ENCODE results near the gene DVL1.
"Not testable (repeated sequence)": the region's sequence is repeated elsewhere in the genome, so short reads cannot be mapped to it uniquely, and the experiment has no call there.

The DVL1 gene

DNA sequence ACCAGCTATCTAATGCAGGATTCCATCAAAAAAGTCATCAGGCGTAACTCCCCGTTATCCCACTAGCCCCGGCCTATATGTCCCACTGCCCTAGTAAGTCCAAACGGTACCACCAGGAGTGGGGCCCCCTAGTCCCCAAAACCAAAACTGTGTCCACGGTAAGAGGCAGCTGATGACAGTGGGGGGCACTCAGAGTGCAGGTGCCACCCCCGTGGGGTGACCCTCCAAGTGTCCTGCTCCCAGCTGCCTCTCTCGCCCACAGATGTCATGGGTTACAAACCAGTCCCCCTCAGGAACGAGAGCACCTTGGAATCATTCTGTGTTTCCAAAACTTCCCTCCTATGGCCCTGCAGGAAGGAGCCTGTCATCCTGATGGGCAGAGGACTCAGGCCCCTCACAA lies 36.7 kb upstream of the DVL1 start:
- no peak overlapping the region for H3K9ac ChIP-seq (ENCODE audit: low read length)

DNA sequence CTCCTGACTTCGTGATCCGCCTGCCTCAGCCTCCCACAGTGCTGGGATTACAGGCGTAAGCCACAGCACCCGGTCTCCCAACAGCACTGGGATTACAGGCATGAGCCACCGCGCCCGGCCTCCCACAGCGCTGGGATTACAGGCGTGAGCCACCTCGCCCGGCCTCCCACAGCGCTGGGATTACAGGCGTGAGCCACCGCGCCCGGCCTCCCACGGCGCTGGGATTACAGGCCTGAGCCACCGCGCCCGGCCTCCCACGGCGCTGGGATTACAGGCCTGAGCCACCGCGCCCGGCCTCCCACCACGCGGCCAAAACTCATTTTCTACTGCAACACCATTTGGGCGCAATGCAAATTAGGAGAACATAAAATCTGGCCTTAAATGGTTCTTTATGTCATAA lies 36.1 kb upstream of the DVL1 start:
- H3K27me3 ChIP-seq (ENCODE audit: control insufficient read depth, insufficient read depth, low read length); H3K4me3 ChIP-seq (ENCODE audit: low read length); H3K4me1 ChIP-seq (ENCODE audit: control insufficient read depth, low read depth, low read length); H3K27ac ChIP-seq (ENCODE audit: low read length); H3K9ac ChIP-seq (ENCODE audit: low read length); H3K9me3 ChIP-seq (ENCODE audit: control insufficient read depth, low read depth, low read length): not testable (repeated sequence)
- H3K36me3 ChIP-seq (ENCODE audit: control insufficient read depth, low read depth, low read length) = peaks cover 49% of the 10 kb centered on the region

More for the DNA sequence above, 36.7 kb upstream of the DVL1 start:
- Histone ChIP-seq H3K4me3 (ENCODE audit: low read length) (no peak overlapping the region), H3K27me3 (ENCODE audit: control insufficient read depth, insufficient read depth, low read length) (no peaks in the 10 kb centered on the region), H3K27ac (ENCODE audit: low read length) (no peak overlapping the region), H3K4me1 (ENCODE audit: control insufficient read depth, low read depth, low read length) (no peaks in the 10 kb centered on the region), H3K36me3 (ENCODE audit: control insufficient read depth, low read depth, low read length) (peaks cover 55% of the 10 kb centered on the region), H3K9me3 (ENCODE audit: control insufficient read depth, low read depth, low read length) (no peaks in the 10 kb centered on the region)

DNA sequence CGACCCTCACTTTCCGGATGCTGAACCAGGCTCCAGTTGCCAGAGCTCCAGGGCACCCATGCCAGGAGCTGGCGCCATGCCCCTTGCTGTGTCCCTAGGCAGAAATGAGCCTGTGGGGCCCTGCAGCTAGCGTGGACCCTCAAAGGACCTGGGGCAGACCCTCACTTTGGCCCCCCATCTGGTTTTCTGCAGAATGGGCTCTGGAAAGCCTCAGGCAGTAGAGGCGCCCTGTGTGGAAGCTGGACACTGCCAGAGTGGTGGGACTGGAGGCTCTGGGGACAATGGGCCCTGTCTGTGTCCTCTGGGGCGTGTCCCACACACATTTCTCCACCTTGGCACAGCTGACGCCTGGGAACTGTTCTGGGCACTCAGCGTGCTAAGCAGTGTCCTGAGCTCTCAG lies 32.1 kb upstream of the DVL1 start:
- no peak overlapping the region for H3K4me3 ChIP-seq (ENCODE audit: low read length)
- no peak overlapping the region for H3K9ac ChIP-seq (ENCODE audit: low read length)
- peaks cover 10% of the 10 kb centered on the region for H3K36me3 ChIP-seq (ENCODE audit: control insufficient read depth, low read depth, low read length)
- no peaks in the 10 kb centered on the region for H3K27me3 ChIP-seq (ENCODE audit: control insufficient read depth, insufficient read depth, low read length)
- no peaks in the 10 kb centered on the region for H3K4me1 ChIP-seq (ENCODE audit: control insufficient read depth, low read depth, low read length)
- no peak overlapping the region for H3K27ac ChIP-seq (ENCODE audit: low read length)
- H3K9me3 ChIP-seq (ENCODE audit: control insufficient read depth, low read depth, low read length) = no peaks in the 10 kb centered on the region

DNA sequence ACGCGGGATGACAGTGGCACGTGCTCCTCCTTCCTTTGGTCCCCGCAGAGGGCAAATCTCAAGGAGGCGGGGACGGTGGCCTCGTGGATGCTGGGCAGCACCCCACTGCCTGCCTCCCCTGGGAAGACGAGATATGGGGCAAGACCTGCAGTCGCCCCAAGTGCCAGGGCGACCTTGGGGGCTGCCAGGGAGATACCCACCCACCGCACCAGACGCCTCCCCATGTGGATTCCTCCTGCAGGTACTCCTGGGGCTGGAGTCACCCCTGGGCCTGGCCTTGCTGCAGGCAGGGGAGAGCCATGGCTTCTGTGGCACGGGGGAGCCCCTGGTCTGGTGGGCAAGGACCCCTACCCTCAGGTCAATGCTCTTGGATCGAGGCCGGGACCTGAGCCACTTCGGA lies 31.6 kb upstream of the DVL1 start:
- Histone ChIP-seq H3K4me1 (ENCODE audit: control insufficient read depth, low read depth, low read length) (no peaks in the 10 kb centered on the region), H3K4me3 (ENCODE audit: low read length) (no peak overlapping the region), H3K9me3 (ENCODE audit: control insufficient read depth, low read depth, low read length) (no peaks in the 10 kb centered on the region), H3K27me3 (ENCODE audit: control insufficient read depth, insufficient read depth, low read length) (no peaks in the 10 kb centered on the region), H3K9ac (ENCODE audit: low read length) (no peak overlapping the region), H3K36me3 (ENCODE audit: control insufficient read depth, low read depth, low read length) (peaks cover 5% of the 10 kb centered on the region), H3K27ac (ENCODE audit: low read length) (no peak overlapping the region)

DNA sequence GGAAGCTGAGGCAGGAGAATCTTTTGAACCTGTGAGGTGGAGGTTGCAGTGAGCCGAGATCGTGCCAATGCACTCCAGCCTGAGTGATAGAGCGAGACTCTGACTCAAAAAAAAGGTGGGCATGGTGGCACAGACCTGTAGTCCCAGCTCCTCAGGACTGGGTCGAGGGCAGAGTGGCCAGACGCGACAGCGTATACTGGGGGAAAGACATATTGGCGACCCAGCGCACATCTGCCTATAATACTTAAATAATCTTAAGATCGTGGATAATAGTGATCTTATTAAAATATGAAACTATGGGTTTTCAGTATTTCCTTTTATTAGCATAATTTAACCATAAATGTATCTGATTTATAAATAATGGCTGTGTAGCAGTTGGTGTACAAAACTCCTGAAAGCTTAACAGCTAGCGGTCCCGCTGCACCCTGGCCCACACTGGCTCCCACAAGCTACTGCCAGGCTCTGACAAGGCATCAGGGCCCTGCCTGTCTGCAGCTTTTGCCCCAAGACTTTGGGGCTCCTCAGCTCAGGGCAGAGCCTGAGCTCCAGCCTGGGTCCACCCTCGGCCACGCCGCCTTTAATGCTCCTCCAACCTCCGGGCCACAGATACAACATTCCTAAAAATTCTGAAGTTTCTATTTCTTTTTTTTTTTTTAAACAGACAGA lies 28.5 kb upstream of the DVL1 start:
- no peak overlapping the region for H3K9ac ChIP-seq (ENCODE audit: low read length)
- no peaks in the 10 kb centered on the region for H3K9me3 ChIP-seq (ENCODE audit: control insufficient read depth, low read depth, low read length)
- no peak overlapping the region for H3K27ac ChIP-seq (ENCODE audit: low read length)
- no peak overlapping the region for H3K4me3 ChIP-seq (ENCODE audit: low read length)
- H3K36me3 ChIP-seq (ENCODE audit: control insufficient read depth, low read depth, low read length) = peaks cover 4% of the 10 kb centered on the region
- no peaks in the 10 kb centered on the region for H3K4me1 ChIP-seq (ENCODE audit: control insufficient read depth, low read depth, low read length)
- no peaks in the 10 kb centered on the region for H3K27me3 ChIP-seq (ENCODE audit: control insufficient read depth, insufficient read depth, low read length)

DNA sequence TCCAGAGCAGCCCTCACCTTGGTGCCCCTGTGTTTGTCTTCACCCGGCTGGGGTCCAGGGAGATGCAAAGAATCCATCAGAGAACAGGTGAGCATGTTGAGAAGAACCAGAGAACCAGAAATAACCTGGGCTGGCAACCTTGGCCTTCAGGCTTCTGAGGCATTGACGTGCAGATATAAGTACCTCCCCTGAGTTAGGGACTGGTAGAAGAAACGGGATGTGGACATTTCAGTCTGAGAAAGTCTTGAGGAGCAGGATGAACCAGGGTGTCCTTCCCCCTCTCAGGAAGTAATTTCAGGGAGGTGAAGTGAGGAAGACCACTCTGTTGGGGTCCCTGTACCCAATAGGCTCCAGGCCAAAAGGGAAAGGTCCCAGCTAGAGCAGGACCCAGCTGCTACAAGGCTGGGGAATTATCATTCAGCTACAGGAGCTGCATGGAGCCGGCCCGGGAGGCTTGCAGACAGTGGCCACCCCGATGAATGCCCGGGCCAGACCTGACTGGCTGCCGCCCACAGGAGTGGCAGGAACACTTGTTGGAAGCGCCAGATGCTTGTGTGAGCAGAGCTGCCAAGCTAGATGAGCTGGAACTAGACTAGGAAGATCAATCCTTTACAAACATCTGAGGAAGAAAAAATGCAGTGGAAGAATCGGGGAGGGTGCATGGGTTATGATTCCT lies 27.5 kb upstream of the DVL1 start:
- no peak overlapping the region for H3K9ac ChIP-seq (ENCODE audit: low read length)
- H3K9me3 ChIP-seq (ENCODE audit: control insufficient read depth, low read depth, low read length) = no peaks in the 10 kb centered on the region
- peaks cover 3% of the 10 kb centered on the region for H3K36me3 ChIP-seq (ENCODE audit: control insufficient read depth, low read depth, low read length)
- H3K27ac ChIP-seq (ENCODE audit: low read length) = no peak overlapping the region
- no peak overlapping the region for H3K4me3 ChIP-seq (ENCODE audit: low read length)
- no peaks in the 10 kb centered on the region for H3K4me1 ChIP-seq (ENCODE audit: control insufficient read depth, low read depth, low read length)
- H3K27me3 ChIP-seq (ENCODE audit: control insufficient read depth, insufficient read depth, low read length) = no peaks in the 10 kb centered on the region

DNA sequence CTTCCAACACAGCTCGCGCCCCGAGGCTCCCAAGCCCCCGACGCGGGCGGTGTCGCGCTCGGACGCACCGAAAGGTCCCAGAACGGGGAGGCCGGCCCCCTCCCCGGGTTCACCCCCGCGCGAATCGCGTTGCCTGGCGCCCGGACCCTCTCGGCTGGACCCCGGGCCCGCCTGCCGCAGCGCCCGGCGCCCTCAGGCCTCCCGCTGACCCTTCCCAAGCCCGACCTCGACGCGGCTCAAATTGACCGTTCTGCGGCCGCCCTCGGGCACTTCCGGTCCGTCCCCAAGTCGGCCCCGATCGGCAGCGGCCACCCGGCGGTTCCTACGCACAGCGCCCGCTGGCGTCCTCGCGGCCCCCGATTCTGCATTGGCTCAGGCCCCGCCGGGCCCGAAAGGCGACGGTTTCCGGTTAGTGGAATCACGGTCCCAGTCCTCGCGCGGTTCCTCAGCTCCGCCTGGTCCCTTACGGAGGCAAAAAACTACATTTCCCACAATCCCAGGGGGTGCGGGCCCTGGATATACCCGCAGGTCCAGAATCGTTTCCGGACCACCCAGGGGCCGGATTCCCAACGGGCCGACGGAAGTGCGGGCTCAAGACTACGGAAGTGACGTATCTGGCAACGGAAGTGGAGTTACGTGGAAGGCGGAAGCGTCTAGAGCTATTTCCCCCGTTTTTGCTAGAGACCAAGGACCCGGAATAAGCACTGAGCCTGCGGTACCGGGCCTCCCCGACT lies 25.9 kb upstream of the DVL1 start, which contains the start of gene AURKAIP1:
AURKAIP1 (minus strand) TSS at position 279 of the 734 bp plus-strand sequence. CDS start 451 bp downstream, outside the sequence.
- Histone ChIP-seq H3K4me1 (ENCODE audit: control insufficient read depth, low read depth, low read length) (no peaks in the 10 kb centered on the region), H3K4me3 (ENCODE audit: low read length) (peak within 1 kb of the TSS; percentile 79), H3K27ac (ENCODE audit: low read length) (peak within 1 kb of the TSS; percentile 53), H3K9ac (ENCODE audit: low read length) (peak within 1 kb of the TSS; percentile 88), H3K9me3 (ENCODE audit: control insufficient read depth, low read depth, low read length) (no peaks in the 10 kb centered on the region), H3K27me3 (ENCODE audit: control insufficient read depth, insufficient read depth, low read length) (no peaks in the 10 kb centered on the region), H3K36me3 (ENCODE audit: control insufficient read depth, low read depth, low read length) (no peaks in the 10 kb centered on the region)

DNA sequence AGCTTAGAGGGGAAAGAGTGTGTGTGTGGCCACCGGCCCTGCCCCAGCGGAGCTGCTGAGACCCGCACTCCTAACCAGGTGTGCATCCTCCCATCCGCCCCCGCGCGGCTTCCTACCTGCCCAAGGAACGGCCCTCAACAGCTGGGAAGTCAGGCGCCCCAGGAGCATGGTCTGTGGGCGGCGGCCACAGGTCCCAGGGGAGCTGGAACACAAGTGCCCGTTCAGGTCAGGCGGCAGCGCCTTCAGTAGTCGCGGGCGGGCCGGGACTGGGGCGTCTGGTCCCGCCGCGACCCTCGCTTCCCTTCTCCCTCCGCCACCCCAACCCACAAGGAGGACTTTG lies 25.3 kb upstream of the DVL1 start:
- Histone ChIP-seq H3K9me3 (ENCODE audit: control insufficient read depth, low read depth, low read length) (no peaks in the 10 kb centered on the region), H3K4me1 (ENCODE audit: control insufficient read depth, low read depth, low read length) (no peaks in the 10 kb centered on the region), H3K4me3 (ENCODE audit: low read length) (peak overlapping the region; percentile 79), H3K9ac (ENCODE audit: low read length) (peak overlapping the region; percentile 88), H3K27ac (ENCODE audit: low read length) (no peak overlapping the region), H3K36me3 (ENCODE audit: control insufficient read depth, low read depth, low read length) (no peaks in the 10 kb centered on the region), H3K27me3 (ENCODE audit: control insufficient read depth, insufficient read depth, low read length) (no peaks in the 10 kb centered on the region)

DNA sequence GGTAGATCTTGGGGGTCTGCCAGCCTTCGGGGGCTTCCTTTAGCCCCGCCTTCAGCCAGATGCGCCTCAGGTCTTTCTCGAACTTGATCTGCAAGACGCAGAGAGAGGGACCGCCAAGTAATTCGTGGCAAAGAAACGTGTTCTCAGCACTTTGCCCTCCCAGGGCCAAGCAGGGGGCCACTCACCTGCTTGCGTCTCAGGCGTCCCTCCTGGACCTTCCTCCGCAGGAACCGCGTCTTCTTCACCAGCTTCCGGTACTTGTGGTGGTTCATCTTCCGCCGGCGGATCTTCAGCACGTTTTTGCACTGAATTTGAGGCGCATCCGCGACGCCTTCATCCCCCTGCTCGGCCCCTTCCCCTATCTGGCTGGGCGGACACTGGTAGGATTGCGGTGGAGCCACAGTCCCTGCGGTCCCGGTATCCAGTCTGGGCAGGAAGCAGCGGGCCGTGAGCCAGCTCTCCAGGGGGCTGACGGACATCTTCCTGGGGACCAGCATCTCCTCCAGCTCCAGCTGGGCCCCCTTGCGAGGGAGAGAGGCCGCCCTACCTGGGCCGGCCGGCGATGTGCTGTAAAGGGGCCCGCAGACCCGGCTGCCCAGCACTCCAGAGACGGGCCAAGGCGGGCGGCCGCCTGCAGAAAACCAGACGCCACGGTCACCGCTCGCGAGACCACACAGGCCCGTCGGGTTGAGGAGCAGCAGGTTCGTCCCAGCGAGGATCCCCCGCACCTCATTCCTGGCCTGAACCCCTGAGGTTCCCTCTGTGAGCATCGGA lies 24.8 kb upstream of the DVL1 start:
- Histone ChIP-seq H3K9ac (ENCODE audit: low read length) (peak overlapping the region; percentile 88), H3K9me3 (ENCODE audit: control insufficient read depth, low read depth, low read length) (no peaks in the 10 kb centered on the region), H3K36me3 (ENCODE audit: control insufficient read depth, low read depth, low read length) (no peaks in the 10 kb centered on the region), H3K27me3 (ENCODE audit: control insufficient read depth, insufficient read depth, low read length) (no peaks in the 10 kb centered on the region), H3K4me1 (ENCODE audit: control insufficient read depth, low read depth, low read length) (no peaks in the 10 kb centered on the region), H3K27ac (ENCODE audit: low read length) (no peak overlapping the region), H3K4me3 (ENCODE audit: low read length) (peak overlapping the region; percentile 79)

DNA sequence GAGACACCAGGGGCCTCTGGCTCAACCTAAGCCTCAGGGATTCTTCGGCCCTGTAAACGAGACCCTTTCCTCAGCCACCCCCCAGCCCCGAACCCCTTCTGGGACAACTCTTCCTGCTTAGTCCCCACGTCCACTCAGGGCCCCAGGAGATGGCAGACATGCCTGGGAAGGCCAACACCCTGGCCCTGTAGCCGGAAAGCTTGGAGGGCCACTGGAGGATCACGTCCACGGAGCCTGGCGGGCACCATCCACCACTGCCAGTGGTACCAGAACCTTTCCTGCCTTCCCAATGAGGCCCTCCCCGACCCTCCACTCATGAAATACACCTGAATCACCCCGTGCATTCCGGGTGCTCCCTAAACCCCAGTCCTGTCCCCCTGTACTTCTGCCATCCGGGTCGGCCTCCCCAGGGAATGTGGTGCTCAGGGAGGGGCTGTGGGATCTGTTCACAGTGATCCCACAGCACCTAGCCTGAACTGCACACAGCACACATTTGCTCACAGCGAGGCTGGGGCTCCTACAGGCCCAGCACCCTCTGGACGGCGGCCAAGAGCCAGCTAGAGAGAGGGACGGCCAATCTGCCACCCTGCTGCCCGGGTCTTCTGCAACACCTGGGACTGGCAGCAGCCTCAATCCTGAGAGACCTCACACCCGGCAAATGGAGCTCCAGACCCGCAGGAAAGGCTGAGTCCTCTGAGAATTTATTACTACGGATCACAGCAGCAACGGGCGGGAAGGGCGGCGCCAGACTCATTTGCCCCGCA lies 24.0 kb upstream of the DVL1 start:
- no peaks in the 10 kb centered on the region for H3K4me1 ChIP-seq (ENCODE audit: control insufficient read depth, low read depth, low read length)
- no peak overlapping the region for H3K4me3 ChIP-seq (ENCODE audit: low read length)
- H3K9ac ChIP-seq (ENCODE audit: low read length) = no peak overlapping the region
- H3K27me3 ChIP-seq (ENCODE audit: control insufficient read depth, insufficient read depth, low read length) = no peaks in the 10 kb centered on the region
- H3K36me3 ChIP-seq (ENCODE audit: control insufficient read depth, low read depth, low read length) = no peaks in the 10 kb centered on the region
- H3K9me3 ChIP-seq (ENCODE audit: control insufficient read depth, low read depth, low read length) = no peaks in the 10 kb centered on the region
- H3K27ac ChIP-seq (ENCODE audit: low read length) = no peak overlapping the region
